GM19395 (cell line): Measurements from ENCODE around the gene LRRC27.

Experiments
- ATAC-seq: cut with Tn5 transposase; IDR thresholded peaks from one replicate; pipeline ENCODE4 v1.9.1; 2021; ENCODE audit warnings: mild to moderate bottlenecking, moderate library complexity; ENCODE audit not compliant: unreplicated experiment

Gene LRRC27

DNA sequence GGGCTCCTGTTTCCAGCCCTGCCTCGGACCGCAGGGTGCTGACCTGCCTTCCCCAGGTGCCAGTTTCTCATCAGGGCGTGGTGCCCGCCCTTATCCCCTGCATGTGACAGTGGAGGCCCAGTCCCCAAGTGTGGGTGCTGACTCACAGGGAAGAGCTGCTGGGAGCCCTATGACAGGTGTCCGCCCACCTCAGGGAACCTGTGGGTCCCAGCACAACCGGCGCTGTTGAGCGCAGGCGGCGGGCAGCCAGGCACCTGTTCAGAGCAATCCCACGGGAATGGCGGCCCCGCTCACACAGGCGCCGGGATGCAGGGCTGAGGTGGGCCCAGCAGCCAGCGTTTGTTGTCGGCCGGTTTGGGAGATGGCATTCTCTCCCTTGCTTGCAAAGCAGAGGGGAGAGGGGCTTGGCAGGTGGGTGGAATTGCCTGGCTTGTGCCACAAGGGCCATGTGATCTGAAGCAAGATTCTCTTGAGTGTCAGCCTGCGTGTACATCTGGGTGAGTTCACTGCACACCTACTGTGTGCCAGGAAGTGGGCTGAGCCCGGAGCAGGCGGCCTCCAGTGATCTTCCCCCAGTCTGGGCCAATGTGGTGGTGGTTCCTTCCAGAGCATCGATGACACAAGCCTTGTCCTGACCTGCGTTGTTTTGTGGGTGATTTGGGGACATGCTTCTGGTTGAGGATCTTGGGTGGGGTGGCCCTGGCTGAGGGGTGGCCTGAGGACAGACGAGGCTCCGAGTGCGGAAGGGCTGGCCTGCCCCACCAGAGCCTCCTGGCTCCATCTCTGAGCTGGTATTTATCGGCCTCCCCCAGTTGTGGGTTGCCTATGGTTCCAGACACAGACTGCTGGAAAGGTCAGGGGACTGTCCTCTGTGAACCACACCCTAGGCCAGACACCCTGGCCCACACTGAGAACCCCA lies 67.4 kb downstream of the LRRC27 start:
- ATAC-seq = no peak

DNA sequence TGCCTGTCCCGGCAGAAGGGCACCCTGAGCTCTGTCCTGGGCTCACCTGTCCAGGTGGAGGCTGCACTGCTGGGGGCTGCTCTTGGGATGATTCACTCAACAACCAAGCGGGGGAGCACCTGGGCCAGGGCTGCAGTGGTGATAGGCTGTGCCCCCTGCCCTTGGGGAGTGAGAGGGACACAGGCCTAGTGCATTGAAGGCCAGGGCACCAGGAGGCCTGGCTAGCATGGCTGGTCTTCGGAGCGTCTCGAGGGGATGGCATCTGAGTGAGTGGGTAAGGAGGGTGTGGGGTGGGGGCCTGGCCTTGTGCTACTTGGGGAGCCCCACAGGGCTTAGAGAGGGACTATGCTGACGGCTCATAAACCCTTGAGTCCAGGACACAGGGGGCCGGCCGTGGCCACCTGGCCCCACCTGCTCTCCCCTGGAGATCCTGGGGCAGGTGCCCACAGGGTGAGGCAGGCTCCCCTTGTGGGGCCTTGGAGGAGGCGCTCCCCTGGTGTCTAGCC lies 68.1 kb downstream of the LRRC27 start:
- ATAC-seq = no peak

DNA sequence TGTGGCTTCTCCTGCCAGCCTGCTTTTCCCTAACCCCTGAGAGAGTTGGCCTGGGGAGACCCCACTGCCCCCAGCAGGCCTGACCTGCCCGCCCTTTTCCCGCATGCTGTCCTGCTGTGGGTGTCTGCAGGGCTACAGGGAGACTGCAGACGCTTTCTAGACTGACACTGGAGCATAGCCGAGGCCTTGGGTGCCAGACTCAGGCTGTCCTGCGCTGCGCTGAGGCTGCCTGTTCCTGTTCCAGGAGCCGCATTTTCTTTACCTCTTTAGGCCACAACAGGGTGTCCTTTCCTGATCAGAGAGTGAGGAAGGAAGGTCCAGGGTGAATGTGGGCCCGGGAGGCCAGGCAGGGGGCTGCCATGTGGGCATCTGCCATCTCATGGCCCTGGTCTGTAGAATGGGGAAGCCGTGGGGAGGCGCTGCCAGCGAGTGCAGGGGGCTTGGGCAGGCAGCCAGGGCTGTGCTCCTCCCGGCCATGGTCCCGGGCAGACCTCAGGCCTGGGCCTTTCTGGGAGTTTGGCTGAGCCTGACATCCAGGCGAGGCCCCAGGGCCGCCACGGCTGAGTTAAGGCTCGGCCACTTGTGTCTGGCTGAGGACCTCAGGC lies 68.7 kb downstream of the LRRC27 start:
- no peak for ATAC-seq

DNA sequence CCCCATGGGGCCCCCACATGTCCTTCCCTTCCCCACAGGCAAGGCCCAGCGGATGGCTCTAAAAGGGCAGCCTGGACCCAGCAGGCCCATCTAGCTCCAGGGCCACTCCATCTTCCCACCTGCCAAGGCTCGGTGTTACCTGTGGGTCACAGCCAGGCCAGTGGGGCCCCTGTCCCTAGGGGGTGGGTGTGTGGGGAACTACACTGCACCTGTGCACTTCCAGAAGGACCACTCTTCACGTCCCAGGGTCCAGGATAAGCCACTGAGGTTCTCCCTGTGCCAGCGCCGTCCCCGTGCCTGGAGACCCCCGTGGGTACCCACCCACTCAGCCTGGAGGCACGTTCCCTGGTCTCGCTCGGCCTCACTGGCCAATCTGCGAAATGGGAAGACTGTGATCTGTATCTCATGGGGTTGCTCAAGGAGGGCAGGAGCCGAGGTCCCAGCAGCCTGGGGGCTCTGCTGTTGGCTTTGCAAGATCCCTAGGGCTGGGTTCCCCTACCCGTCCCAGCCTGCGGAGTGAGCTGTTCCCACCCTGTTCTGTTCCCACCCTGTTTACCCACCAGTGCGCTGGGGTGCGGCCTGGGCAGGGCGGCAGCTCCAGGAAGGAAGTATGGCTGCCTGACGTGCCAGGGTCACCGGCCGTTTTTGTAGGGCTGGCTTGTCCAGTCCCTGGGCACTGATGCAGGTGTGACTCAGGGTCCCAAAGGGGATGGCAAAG lies 69.6 kb downstream of the LRRC27 start:
- no peak for ATAC-seq

DNA sequence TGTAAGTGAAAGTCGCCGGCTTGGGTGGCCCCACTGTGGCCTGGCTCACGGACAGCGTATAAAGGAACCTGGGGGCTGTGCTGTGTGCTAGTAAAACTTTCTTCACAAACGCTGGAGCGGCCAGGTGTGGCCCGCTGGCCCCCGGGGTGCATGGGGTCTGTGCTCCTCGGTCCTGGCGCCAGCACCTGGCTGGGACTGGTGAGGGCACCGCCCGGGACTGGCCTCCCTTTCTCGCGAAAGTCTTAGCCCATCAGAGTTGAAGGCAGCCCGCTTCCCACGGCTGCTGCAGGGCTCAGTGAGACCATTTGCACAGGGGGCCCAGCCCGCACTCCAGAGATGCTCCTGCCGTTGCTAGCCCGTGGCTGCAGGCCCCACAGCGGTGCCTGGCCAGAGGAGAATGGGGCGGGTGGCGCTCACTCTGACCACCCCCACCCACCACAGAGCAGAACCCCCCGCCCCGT lies 70.8 kb downstream of the LRRC27 start:
- ATAC-seq = no peak

DNA sequence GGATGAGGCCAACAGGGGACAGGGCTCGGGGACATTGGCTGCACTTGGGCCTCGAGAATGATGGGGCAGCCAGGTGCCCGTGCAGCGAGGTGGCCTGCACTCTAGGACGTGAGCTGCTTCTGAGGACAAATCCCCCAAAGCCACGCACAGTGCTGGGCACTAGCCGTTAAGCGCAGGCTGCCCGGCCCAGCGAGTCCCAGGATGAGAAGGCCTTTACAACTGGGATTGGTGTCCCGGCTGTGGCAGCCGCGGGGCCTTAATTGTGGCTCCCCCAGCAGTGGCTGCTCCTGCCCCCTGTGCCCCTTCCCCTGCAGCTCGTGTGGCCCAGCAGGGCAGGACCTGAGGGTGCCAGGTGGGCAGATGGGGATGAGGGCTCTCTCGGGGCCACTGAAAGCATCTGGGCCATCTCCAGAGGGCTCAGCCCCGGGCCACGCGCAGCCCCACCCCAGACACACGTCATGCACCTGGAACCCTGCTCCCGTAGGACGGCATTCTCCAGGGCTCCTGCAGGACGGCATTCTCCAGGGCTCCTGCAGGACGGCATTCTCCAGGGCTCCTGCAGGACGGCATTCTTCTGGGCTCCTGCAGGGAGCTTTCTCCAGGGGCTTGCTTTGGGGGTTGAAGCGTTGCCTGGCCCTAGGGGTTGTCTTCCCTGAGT lies 71.6 kb downstream of the LRRC27 start:
- no peak for ATAC-seq

DNA sequence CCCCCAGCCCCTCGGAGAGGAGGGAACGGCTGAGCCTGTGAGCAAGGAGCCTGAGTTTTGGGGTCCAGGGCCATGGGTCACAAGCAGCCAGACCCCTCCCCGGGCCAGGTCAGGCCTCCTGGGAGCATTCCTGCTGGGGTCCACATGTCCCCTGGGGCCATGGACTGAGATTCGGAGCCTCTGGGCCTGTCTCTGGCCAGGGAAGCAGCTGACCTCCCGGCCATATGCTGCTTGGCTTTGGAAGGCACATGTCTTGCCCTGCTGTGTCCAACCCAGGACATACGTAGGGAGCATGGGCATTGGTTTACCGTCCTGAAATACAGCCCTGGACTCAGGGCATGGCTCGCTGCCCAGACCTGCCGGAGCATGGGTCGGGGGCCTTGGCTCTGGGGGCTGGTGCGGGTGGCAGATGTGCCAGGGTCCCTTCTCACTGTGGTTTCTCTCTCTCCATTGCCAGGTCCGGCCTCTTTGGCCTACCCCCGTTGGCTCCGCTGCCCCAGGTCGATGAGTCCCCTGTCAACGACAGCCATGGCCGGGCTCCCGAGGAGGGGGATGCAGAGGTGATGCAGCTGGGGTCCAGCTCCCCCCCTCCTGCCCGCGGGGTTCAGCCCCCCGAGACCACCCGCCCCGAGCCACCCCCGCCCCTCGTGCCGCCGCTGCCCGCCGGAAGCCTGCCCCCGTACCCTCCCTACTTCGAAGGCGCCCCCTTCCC lies 72.3 kb downstream of the LRRC27 start:
- no peak for ATAC-seq

DNA sequence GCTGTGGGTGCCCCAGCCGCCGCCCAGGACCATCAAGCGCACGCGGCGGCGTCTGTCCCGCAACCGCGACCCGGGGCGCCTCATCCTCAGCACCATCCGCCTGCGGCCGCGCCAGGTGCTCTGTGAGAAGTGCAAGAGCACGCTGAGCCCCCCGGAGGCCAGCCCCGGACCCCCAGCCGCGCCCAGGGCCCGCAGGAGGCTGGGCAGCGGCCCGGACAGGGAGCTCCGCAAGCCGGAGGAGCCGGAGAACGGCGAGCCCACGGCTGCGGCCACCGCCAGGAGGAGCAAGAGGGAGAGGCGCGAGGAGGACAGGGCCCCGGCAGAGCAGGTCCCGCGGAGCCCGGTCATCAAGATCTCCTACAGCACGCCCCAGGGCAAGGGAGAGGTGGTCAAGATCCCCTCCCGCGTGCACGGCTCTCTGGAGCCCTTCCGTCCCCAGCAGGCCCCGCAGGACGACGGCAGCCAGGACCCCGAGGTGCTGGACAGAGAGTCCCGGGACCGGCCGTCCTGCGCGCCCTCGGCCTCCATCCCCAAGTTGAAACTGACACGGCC lies 73.0 kb downstream of the LRRC27 start:
- no peak for ATAC-seq

DNA sequence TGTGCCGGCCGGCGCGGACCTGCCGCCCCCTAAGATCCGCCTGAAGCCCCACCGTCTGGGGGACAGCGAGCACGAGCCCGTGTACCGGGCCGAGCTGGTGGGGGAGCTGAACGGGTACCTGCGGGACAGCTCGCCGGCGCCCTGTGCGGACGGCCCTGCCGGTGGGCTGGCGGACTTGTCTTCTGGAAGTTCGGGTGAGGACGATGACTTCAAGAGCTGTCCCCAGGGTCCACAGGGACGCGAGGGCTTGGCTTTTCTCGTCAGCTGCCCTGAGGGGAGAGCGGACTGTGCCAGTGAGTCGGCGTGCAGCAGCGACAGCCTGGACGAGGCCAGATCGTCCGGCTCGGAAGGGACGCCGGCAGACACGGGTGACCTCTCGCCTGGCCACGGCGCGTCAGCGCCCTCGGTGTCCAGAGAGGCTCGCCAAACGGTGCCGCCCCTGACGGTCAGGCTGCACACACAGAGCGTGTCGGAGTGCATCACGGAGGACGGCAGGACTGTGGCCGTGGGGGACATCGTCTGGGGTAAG lies 73.5 kb downstream of the LRRC27 start:
- no peak for ATAC-seq

DNA sequence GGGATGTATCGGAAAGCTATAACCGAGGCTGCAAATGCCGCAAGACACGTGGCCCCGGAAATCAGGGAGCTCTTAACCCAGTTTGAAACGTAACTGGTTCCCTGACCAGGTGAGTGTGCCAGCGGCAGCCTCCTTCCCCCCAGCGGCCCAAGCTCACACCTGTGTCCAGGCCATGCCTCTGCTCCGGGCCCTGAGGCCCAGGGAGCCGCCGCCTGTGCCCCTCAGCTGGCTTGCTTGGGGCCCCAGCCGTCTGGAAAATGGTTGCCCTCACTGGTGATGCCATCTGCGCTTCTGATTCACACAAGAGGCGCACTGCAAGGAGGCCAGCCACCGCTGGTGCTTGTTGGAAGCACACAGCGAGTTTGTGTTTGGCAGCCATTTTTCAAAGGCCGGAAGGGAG lies 74.2 kb downstream of the LRRC27 start:
- ATAC-seq = no peak

DNA sequence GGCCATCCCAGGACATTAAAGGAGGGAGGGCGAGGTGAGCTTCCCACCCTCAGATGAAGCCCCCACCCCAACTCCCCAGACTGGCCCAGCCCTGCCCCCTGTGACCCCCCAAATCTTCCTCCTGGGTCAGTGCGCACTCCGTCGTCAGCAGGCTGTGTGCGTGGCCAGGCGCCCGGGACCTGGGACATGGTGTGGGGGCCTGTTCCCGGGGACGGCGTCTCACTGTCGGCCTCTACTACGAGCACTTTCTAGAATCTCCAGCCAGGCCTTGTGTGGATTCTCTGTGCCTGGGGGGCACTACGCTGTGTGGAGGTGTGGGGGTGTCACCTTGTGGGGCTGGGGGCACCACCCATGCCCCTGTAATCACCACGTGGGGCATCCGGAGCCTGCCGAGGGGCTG lies 74.8 kb downstream of the LRRC27 start:
- no peak for ATAC-seq

DNA sequence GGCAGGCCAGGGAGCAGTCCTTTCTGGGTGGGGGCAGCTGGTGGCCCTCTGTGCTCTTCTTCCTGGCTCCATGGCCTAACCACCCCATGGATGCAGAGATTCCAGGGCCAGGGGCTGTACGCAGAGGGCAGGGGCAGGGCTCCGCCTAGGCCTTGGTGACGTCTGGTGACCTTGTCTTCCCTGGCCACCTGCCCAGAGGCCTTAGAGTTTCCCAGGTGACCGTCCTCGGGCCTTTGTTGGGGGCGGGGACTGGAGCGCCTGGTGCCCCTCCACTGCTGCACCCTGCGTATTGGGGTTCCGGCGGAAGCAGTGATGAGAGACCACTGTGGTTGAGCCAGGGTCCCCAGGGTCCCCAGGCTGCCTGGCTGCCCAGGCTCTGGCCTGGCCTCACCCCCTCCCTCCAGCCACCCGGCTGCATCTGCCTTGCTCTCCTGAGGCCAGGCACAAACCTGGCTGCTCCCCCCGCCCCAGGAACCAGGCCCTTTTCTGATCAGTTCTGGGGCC lies 75.3 kb downstream of the LRRC27 start:
- no peak for ATAC-seq

DNA sequence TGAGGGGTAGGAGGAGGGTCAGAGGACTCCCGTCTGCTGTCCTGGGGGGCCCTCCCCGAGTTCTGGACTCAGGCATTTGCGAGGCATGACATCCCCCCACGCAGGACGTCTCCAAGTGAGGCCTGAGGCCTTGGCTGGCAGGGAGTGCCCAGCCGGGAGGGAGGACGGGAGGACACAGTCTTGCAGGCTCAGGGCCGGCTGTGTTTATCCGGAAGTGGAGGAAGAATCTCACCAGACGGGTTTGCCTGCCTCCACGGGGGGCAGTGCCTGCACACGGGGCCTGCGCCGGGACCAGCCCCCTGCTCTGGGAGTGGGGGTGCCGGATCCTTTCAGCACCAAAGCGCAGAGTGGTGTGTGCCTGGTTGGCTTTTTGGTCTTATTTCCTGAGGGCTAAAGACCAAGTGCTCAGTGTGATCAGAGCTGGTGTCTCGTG lies 75.9 kb downstream of the LRRC27 start:
- ATAC-seq = no peak

DNA sequence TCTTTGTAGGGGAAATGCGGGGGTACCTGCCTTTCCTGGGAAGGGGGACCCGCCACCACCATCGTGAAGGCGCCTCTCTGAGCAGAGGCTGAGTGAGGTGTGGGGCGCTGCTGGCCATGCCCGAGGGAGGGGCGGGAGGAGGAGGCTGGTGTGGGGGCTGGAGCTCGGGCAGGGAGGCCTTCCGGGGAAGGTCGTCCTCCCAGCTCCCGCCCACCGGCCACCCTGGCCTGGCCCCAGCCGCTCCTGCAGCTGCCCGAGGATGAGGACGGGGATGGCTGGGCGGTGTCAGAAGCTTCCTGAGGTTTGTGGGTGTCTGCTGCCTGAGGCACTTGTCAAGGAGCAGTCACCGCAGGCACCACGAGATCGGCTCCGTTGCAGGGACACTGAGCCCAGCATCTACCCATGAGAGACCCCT lies 76.4 kb downstream of the LRRC27 start:
- no peak for ATAC-seq

DNA sequence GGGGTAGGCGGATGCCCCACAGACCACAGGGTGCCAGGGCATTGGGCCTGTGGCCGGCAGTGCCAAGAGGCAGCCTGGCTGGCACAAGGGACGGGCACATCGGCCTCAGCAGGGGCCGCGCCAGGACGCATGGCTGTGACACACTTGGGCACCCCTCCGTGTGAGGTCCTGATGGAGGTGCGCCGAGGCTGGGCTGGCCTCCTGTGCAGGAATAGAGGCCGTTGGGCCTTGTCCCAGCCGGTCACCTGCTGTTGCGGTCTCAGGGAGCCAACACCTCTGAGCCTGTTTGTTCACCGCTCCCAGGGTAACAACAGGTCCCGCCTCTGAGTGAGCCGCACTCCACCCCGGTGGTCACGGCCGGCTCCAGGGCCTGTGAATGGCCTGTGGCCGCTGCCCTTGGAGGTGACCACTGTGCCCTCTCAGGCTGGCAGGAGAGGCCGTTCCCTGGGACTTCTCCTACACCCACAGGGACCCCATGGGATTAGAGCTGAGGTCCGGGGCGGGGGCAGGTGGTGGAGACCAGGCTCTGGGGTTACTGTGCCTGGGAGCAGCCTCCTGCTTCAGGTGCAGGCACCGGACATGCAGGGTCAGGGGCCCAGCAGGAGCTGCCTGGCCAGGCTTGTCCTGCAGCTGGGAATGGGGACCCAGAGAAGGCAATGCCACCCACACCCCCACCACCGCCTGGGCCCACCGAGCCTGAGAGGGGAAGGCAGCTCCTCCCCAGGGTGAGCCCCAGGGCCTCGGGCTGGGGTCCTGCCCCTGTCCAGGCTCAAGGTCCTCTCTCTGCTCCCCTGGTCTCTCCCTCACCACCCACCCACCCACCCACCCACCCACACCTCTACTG lies 77.1 kb downstream of the LRRC27 start:
- no peak for ATAC-seq

DNA sequence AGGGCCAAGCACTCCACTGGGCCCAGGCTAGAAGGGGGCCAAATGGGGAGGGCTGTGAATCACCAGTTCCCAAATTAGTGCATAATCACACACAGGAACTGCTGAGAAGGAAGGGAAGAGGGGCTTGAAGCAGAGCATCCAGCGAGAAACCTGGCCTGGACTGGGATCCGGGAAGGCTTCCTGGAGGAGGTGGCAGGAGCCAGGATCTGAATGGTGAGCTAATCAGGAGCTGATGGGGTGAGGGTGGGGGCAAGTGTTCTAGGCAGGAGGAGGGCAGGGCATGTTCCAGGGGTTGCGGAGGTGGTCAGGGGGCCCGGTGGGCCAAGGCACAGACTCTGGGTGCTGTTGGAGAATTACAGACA lies 77.7 kb downstream of the LRRC27 start:
- ATAC-seq = no peak

DNA sequence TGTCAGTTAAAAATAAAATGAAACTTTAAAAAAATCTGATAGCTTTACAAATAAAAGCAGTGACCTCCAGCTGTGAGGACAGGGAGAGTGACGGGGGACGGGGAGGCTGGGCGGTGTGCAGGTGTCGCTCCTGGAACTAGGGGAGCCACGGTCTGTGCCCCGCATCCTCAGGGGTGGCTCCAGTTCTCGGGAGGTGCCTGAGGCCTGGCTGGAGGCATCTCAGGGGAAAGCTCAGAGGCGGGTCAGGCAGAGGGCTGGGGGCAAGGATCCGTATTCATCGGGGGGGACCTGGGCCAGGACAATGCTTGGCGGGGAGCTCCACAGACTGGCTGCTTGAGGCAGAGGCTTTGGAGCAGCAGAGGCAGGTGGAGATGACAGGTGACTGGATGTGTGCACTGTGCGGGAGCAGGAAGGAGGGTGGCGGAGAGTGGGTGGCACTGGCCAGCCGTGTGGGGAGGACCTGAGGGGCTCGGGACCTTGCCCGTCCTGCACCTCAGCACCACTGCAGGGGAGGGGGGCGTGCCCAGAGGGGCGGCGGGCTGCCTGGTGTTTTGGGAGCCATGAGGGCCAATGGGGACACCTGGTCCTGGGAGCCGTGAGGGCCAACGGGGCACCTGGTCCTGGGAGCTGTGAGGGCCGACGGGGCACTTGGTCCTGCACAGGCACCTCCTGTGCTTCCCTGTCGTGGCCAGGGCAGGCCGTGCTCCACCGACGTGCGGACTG lies 78.2 kb downstream of the LRRC27 start:
- ATAC-seq = no peak
